Inferior parietal cortex (tissue), 1 donor: Measurements from ENCODE around the gene EEF1A2.

Experiments
- DNase-seq: peaks from one replicate; pipeline ENCODE4 v3.0.0-alpha.2; 2016; ENCODE audit errors: extremely low spot score

The EEF1A2 gene

GRCh38 chr20:63498960-63499337 is at the start of gene EEF1A2:
TSS of gene EEF1A2 (minus strand) at chr20:63499083. CDS start at chr20:63497763, 1,320 bp downstream.
- DNase-seq = no peak

DNA sequence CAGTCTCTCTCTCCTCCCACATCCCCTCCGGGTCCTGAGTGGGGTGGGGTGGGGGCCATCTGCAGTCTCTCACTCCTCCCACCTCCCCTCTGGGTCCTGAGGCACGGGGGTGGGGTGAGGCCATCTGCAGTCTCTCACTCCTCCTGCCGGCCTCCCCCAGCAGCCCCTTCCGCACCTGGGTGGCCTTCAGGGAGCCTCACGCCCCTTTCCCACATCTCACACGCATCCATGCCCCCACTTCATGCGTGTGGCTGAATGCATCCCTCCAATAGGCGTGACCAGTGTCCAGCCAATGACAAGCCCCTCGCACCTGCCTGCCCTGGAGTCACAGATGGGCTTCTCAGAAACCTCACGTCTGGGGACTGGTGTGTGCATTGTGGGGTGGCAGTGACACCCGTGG is 49.7 kb upstream of the EEF1A2 start:
- DNase-seq = no peak

GRCh38 chr20:63547725-63548480 is 49.0 kb upstream of the EEF1A2 start, which contains the start of gene SRMS:
TSS of gene SRMS (minus strand) at chr20:63547749. CDS start at chr20:63547463, 286 bp downstream.
- DNase-seq = no peak

DNA sequence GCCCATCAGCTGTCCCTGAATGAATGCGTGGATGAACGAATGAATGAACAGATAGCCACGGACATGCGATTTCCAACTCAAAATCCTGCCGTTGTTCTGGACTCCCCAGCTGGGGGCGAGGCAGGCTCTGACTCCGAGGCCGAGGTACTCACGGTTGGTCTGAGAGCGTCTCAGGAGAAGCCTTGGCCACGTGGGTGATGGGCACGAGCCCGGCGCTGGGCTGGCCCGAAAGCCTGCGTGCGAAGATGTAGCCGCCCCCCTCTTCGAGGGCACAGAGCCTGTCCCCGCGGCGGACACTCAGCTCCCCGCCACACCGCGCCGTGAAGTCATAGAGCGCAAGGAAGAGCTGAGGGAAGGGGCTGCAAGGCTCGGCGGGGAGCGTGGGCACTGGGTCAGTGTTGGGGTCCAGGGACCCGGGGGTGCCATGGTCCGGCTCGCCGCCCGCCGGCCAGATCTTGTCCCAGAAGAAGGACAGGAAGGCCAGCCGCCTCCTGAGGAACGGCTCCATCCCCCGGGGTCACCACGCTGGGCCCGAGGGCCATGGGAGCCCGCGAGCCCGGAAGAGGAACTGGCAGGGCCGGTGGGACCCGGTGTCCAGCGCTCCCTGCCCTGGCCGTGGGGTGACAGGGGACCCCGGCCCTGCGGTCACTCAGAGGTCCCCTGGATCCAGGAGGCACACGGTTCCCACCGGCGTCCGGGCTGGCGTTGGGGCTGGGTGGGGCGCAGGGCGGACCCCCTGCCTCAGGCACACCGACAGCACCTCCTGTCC is 48.3 kb upstream of the EEF1A2 start:
- no peak for DNase-seq

GRCh38 chr20:63546256-63546955 is 47.5 kb upstream of the EEF1A2 start:
- DNase-seq = no peak

- no peak for DNase-seq
Observed at GRCh38 chr20:63545814-63546213, 46.9 kb upstream of the EEF1A2 start.

DNA sequence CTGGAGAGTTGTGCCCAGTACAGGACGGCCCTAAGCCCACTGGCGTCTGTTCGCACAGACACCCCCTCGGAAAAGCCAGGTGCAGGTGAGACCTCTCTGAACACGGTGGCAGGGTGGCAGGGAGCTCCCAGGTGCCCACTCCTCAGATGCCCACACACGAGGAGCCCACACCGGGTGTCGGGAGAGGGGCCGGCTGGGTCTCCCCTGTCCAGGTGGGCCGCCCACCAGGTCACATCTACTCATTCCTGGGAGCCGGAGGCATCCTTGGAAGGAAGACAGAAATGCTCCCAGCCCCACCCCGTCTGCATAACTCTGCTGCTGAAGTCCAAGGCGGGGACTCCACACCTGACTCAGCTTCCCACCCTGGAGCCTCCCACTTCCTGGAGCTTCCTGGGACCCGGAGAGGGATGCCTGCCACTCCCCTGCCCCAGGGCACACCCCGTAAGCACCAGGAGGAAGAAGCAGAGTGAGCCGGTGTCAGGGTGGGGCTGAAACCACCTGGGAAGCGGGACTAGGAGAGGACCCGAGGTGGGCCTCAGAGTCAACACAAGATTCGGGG is 46.2 kb upstream of the EEF1A2 start:
- DNase-seq = no peak

- no peak for DNase-seq
Observed at GRCh38 chr20:63544241-63544957, 45.5 kb upstream of the EEF1A2 start.

GRCh38 chr20:63543733-63544132 is 44.9 kb upstream of the EEF1A2 start:
- DNase-seq = no peak

- DNase-seq = no peak
Observed at GRCh38 chr20:63543131-63543530, 44.2 kb upstream of the EEF1A2 start.

- DNase-seq = no peak
Observed at GRCh38 chr20:63542696-63543095, 43.8 kb upstream of the EEF1A2 start.

GRCh38 chr20:63542031-63542559 is 43.2 kb upstream of the EEF1A2 start:
- DNase-seq = no peak

DNA sequence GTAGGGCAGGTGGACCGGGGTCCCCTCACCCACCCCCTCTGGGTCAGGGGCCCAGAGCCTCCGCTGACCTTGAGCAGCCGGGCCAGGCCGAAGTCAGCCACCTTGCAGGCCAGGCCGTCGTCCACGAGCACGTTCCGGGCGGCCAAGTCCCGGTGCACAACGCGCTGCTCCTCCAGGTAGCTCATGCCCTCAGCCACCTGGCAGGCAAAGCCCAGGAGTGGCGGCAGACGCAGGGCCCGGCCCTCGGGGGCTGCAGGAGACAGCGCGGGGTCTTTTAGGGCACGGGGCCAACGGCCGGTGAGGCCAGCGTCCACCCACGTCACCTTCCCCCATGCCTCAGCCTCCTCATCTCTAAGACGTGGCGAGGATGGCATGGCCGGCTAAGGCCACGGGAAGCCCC is 42.5 kb upstream of the EEF1A2 start:
- no peak for DNase-seq

- no peak for DNase-seq
Observed at GRCh38 chr20:63540417-63541186, 41.7 kb upstream of the EEF1A2 start.

- DNase-seq = no peak
Observed at GRCh38 chr20:63539441-63540370, 40.8 kb upstream of the EEF1A2 start.

- DNase-seq = no peak
Observed at GRCh38 chr20:63539092-63539430, 40.2 kb upstream of the EEF1A2 start.

GRCh38 chr20:63538204-63539091 is 39.6 kb upstream of the EEF1A2 start:
- no peak for DNase-seq

DNA sequence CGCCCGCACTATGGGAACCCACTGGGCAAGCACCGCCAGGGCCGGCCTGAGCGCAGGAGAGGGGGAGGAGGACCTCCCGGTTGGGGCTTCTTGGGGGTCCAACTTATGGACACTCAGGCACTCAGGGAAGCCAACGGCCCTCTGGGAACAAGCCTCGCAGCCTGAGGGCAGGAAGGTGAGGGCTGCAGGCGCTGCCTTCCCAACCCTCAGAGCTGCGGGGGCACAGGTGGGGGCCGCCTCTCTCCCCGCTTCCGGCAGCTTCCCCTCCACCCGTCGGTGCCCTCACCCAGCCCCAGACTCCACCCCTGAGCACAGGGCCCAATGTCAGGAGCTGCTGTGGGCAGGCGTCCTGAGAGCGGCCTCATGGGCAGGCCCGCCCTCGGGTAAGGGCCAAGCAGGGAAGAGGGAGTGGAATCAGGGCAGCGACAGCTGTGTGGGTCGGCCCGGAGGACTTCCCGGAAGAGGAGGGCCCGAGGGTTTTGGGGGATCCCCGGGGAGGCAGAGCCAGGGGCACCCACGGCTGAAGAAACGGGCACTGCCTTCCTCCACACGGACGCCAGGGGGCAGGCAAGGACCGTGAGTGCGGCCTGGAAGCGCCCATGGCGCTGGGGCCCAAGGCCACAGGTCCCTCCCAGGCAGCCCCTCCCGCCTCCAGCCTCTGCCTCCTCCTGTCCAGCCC is 38.8 kb upstream of the EEF1A2 start:
- DNase-seq = peak; percentile 73
